Measurements from ENCODE around the gene COMT.

DNA sequence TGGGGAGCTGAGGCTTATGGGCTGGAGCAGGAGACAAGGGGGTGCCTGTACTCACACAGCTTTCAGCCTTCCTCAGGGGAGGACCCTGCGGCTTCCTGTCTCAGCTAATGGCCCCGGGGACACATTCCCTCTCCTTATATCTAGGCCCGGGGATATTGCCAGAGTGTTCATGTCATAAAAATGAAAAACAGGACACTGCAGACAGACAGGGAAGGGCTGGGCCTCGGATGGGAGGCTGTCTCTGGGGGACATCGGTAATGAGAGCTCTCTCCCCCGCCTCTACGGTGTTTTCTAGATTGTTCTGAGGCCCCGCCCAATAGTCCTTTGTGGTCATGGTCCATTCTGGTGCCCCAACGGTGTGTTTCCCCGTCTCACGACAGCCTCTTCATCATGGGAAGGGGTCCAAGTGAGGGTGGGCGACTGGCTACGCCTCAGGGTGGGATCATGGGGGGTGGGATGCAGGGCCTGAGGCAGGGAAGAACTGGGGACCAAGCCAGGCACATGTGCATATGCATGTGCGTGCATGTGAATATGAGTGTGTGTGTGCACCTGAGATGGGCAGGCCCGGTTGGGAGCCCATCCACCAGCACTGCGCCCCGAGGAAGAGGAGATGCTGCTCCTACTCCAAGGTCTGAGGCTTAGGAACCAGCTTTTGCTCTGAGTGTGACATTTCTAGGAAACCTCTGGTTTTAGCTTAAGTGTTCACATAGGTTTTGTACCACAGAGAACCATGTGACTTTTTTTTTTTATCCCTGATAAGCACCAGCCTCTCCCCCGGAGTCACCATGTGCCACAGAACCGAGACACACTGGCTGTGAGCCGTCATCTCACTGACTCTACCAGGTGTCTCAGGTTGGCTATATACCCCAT is 69.8 kb downstream of the COMT start:
- no peak for TF ChIP-seq POLR2A (IDR thresholded peaks at IDR 0.05)
- TF ChIP-seq, protein P1, sequence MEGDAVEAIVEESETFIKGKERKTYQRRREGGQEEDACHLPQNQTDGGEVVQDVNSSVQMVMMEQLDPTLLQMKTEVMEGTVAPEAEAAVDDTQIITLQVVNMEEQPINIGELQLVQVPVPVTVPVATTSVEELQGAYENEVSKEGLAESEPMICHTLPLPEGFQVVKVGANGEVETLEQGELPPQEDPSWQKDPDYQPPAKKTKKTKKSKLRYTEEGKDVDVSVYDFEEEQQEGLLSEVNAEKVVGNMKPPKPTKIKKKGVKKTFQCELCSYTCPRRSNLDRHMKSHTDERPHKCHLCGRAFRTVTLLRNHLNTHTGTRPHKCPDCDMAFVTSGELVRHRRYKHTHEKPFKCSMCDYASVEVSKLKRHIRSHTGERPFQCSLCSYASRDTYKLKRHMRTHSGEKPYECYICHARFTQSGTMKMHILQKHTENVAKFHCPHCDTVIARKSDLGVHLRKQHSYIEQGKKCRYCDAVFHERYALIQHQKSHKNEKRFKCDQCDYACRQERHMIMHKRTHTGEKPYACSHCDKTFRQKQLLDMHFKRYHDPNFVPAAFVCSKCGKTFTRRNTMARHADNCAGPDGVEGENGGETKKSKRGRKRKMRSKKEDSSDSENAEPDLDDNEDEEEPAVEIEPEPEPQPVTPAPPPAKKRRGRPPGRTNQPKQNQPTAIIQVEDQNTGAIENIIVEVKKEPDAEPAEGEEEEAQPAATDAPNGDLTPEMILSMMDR (IDR thresholded peaks at IDR 0.05): no peak
